GM12865 (cell line): ENCODE data around the gene CGNL1.

ENCODE experiments used
- DNase-seq: peaks from one replicate; pipeline ENCODE4 v3.0.0; 2010; ENCODE audit warnings: low read depth
- H3K4me3 ChIP-seq: 2 replicates; pipeline ENCODE4 v1.5.1; 2011; ENCODE audit warnings: mild to moderate bottlenecking, low read depth, low read length, control low read depth
- TF ChIP-seq, protein P1 (sequence below): IDR thresholded peaks from 2 replicates; pipeline ENCODE4 v1.5.1; 2011; ENCODE audit warnings: low read length, control low read depth, low read depth, inconsistent platforms; ENCODE audit not compliant: insufficient read depth; ENCODE audit errors: missing control alignments

The CGNL1 gene

DNA sequence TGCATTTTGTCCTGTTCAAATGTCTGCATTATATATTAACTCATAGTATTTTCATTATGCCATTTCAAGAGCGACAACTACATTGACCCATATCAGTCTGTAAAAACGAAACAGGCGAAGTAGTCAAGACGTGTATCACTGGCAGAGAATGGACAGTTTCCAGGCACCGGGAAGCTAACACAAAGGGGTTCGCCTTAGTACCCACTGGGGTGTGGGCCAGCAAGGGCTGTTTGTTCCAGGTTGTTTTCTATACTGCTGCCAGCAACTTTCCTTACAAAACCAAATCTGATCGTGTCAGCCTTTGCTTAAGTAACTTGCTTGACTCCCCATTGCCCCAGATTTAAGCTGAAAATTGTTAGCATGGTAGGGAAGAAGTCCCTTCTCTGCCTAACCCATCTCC, 87.1 kb downstream of the CGNL1 start:
- DNase-seq, result no peak
- TF ChIP-seq, protein P1, sequence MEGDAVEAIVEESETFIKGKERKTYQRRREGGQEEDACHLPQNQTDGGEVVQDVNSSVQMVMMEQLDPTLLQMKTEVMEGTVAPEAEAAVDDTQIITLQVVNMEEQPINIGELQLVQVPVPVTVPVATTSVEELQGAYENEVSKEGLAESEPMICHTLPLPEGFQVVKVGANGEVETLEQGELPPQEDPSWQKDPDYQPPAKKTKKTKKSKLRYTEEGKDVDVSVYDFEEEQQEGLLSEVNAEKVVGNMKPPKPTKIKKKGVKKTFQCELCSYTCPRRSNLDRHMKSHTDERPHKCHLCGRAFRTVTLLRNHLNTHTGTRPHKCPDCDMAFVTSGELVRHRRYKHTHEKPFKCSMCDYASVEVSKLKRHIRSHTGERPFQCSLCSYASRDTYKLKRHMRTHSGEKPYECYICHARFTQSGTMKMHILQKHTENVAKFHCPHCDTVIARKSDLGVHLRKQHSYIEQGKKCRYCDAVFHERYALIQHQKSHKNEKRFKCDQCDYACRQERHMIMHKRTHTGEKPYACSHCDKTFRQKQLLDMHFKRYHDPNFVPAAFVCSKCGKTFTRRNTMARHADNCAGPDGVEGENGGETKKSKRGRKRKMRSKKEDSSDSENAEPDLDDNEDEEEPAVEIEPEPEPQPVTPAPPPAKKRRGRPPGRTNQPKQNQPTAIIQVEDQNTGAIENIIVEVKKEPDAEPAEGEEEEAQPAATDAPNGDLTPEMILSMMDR, result no peak
- no peak overlapping the region for H3K4me3 ChIP-seq

DNA sequence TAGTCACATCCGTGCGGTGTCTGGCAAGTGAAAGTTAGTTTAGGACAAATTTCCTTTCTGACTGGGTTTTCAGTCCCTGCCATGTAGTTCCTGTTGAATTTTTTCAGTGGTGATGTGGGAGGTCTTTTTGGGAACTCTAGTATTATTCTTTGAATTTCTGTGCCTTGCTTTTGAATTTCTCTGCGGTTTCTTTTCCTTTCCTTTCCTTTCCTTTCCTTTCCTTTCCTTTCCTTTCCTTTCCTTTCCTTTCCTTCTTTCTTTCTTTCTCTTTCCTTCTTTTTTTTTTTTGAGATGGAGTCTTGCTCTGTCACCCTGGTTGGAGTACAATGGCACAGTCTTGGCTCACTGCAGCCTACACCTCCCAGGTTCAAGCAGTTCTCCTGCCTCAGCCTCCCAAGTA, 88.2 kb downstream of the CGNL1 start:
- DNase-seq, result no peak

DNA sequence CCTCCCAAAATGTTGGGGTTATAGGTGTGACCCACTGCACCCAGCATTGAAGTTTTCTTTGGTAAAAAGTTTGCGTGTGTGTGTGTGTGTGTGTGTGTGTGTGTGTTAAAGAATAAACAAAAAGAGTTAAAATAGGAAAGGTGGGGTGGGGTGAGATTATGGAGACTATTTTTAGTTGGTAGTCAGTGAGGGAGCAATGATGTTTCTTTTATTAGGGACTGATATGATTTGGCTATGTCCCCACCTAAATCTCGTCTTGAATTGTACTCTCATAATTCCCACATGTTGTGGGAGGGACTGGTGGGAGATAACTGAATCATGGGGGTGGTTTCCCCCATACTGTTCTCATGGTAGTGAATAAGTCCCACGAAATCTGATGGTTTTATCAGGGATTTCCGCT, 92.2 kb downstream of the CGNL1 start:
- no peak for DNase-seq
- TF ChIP-seq, protein P1, result no peak
- no peak overlapping the region for H3K4me3 ChIP-seq

More for the DNA sequence above, 88.2 kb downstream of the CGNL1 start:
- TF ChIP-seq, protein P1, result no peak
- no peak overlapping the region for H3K4me3 ChIP-seq

DNA sequence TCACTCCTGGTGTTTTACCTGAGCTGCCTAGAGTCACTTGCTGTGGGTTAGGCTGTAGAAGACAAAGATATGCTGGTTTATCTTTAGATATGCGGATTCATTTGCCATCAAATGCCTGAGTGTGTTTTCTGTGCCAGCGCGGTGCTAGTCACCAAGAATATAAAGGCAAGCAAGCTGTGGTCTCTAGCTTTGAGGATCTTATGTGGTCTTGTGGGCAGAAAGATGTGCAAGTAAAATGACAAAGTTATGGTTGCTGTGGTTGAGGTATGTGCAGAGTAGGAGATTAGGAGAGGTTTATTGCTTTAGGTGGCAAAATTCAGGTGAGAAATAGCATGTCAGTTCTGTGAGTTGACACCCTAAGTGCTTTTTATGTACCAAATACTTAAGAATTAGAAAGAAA, 94.2 kb downstream of the CGNL1 start:
- TF ChIP-seq, protein P1, result no peak
- no peak for DNase-seq
- no peak overlapping the region for H3K4me3 ChIP-seq

DNA sequence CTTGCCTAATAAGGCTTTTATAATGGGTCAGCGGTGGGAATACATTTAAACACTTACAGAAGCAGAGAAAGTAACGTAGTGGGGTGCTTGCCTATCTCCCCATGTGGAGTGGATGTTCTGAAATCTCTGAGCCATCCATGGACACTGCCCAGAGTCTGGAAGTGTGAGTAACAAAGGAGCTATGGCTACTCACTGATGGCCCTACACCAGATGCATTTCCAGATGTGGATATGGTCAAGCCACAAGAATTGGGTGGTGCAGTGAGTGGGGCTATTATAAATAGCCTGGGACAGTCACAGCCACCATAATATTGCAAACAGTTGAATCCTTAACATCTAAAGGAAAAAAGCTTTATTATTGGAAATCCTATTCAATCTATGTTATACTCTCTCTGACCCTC, 96.6 kb downstream of the CGNL1 start:
- DNase-seq, result no peak
- TF ChIP-seq, protein P1, result no peak

DNA sequence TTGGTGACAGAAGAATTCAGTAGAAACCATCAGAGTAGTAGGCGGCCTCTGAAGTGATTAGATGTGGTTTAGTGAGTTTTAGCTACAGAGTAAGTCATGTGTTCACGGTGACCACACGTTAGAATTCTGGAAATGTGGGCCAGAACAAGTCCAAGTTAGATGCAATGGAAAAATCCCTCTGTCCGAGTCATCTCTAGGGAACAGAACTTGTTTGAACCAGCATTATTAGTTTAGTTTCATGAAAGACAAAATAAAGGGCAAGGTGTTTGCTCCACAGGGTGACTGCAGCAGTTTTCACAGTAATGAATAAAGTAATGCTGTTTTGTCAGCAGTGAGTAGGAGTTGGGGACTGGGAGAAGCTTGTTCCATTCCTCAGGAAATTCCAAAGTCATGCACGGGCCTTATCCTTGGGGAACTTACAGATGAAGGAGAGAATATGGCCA, 100.2 kb downstream of the CGNL1 start:
- TF ChIP-seq, protein P1, result no peak
- no peak overlapping the region for H3K4me3 ChIP-seq
- DNase-seq, result no peak

More for the DNA sequence above, 96.6 kb downstream of the CGNL1 start:
- no peak overlapping the region for H3K4me3 ChIP-seq

DNA sequence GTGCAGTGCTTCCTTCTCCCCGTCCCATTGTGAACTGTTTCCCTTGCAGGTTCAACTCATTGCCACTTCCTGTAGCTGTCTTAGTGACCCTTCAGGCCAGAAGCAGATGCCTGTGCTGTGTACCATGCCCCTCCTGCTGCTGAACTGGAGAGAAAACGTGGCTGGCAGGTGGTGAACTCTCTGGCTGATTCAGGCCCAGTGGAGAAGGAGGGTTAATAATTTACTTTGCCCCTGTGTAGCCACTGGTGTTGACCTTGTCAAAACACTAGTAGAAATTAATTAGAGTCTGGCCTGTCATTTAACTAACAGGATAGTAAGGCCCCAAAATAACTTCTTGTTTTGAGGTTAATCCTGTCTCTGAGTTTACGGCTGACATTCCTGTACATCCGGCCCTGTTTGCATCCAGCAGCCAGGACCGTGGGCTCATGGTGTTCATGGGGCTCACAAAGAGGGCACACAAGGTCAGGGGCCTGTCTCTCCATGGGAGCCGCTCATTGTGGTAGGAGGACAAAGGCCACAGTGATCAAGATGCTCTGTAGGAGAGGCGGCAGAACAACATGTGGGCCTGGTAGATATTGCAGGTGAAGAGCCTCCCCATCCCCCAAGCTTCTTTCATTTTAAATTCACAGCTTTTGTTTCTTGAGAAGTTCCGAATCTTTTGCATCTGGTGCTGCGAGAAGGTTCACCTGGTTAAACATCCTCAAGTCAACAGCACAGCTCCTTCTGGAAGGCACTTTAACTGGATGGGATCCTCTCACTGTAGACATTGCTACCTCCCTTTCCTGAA, 101.6 kb downstream of the CGNL1 start:
- DNase-seq, result peak; percentile 2
- no peak overlapping the region for H3K4me3 ChIP-seq
- TF ChIP-seq, protein P1, result no peak
